NOMO-1 treated with DMSO at 0.1 percent for 48 hours (cell line): Measurements from ENCODE around the gene PLD1.
"Not testable (repeated sequence)": the region's sequence is repeated elsewhere in the genome, so short reads cannot be mapped to it uniquely, and the experiment has no call there.

Experiments used
- DNase-seq: peaks from one replicate; lab custom pipeline; 2025; ENCODE audit not compliant: unreplicated experiment; lab: John Stamatoyannopoulos, UW

The PLD1 gene

GRCh38 chr3:171640520-171641412 is 169.5 kb downstream of the PLD1 start:
- DNase-seq, result no peak

- DNase-seq, result no peak
These were observed 173.6 kb downstream of the PLD1 start for GRCh38 chr3:171636666-171637065.

GRCh38 chr3:171632766-171633165 is 177.5 kb downstream of the PLD1 start:
- no peak for DNase-seq

GRCh38 chr3:171626799-171627198 is 183.5 kb downstream of the PLD1 start:
- DNase-seq, result not testable (repeated sequence)

- DNase-seq, result no peak
These were observed 188.2 kb downstream of the PLD1 start for GRCh38 chr3:171622126-171622525.

GRCh38 chr3:171620825-171621434 is 189.4 kb downstream of the PLD1 start:
- no peak for DNase-seq

GRCh38 chr3:171616798-171617197 is 193.5 kb downstream of the PLD1 start:
- no peak for DNase-seq

GRCh38 chr3:171615686-171616085 is 194.6 kb downstream of the PLD1 start:
- no peak for DNase-seq

- DNase-seq, result no peak
These were observed 195.0 kb downstream of the PLD1 start for GRCh38 chr3:171615281-171615680.

- no peak for DNase-seq
These were observed 195.9 kb downstream of the PLD1 start for GRCh38 chr3:171614318-171614921.

- no peak for DNase-seq
These were observed 202.8 kb downstream of the PLD1 start for GRCh38 chr3:171607452-171607851.

GRCh38 chr3:171606151-171606751 is 204.0 kb downstream of the PLD1 start:
- DNase-seq, result no peak

- no peak for DNase-seq
These were observed 205.9 kb downstream of the PLD1 start for GRCh38 chr3:171604370-171604769.

GRCh38 chr3:171602072-171602471 is 208.2 kb downstream of the PLD1 start:
- no peak for DNase-seq

GRCh38 chr3:171600030-171600429 is 210.3 kb downstream of the PLD1 start:
- DNase-seq, result no peak

GRCh38 chr3:171598990-171599389 is 211.3 kb downstream of the PLD1 start:
- DNase-seq, result no peak

- DNase-seq, result no peak
These were observed 217.5 kb downstream of the PLD1 start for GRCh38 chr3:171592786-171593185.

GRCh38 chr3:171591070-171591469 is 219.2 kb downstream of the PLD1 start:
- DNase-seq, result no peak

GRCh38 chr3:171586274-171586673 is 224.0 kb downstream of the PLD1 start:
- DNase-seq, result no peak

- no peak for DNase-seq
These were observed 225.2 kb downstream of the PLD1 start for GRCh38 chr3:171585039-171585438.

- DNase-seq, result no peak
These were observed 226.2 kb downstream of the PLD1 start for GRCh38 chr3:171584100-171584499.
